ENCODE results near the gene OXGR1. TPM values are rescaled to one million over a fixed set of nuclear protein-coding genes. Genes with fewer than 3 reads are reported as not detected.
A peak's percentile ranks its signal among the peaks of the same experiment; 100 is the strongest.

The OXGR1 gene
- total and polyA plus RNA-seq, 2 of the 4 experiments (the other 2 are of a cell fraction), result not detected

DNA sequence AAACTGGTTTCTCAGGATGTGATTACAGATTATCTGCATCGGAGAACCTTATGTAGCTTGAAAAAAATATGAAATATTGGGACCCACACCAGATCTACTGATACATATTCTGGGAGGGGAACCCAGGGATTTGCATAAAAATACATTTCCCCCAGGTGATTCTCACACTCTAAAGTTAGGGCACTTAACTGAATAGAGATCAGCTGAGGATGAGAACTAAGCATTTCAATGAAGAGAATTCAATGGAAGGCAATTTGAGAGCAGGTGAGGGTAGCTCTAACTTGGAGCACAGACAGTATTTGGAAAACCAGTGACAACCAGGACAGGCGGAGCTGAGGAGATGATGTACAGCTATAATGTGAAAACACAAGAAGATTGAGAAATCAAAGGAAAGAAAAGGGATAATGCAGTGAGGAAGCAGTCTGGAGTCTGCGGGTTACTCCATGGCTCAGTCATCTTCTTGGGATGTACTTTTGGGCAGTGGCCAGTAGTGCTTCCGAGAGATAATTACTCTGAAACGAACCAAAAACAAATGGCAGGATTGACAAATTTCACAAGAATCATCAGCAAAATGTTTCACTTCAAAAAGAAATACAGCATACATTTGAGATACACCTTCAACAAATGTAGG is 6.1 kb upstream of the OXGR1 start:
- WGBS, 2 experiments (ENCODE audit: extremely low coverage in 2 of 2, insufficient read length in 1 of 2), result no CpG with 5 or more reads among the region's 5 CpGs
- in situ Hi-C loops (cut with MboI; ENCODE audit: low sequenced_read_pairs) (no loop called here), dilution Hi-C loops (cut with HindIII; ENCODE audit: low sequenced_read_pairs, unreplicated experiment) (no loop called here), intact Hi-C loops (cut with micrococcal nuclease) (no loop called here)
- Histone ChIP-seq H3K4me3 (ENCODE audit: insufficient read depth, low read depth, low read length) (no peak overlapping the region), H3K27me3 (ENCODE audit: control insufficient read depth, insufficient read depth, low read length) (peaks cover 13% of the 10 kb centered on the region), H2BK5ac (ENCODE audit: low read depth, low read length, poor library complexity, severe bottlenecking) (no peak overlapping the region), H4K5ac (ENCODE audit: low read depth, low read length) (no peak overlapping the region), H3K4me1 (ENCODE audit: control insufficient read depth, insufficient read depth, low read length) (peaks cover 5% of the 10 kb centered on the region; the same call in 1 of the 2 replicates), H3K14ac (replicated peaks; ENCODE audit: low read depth, low read length) (no peak overlapping the region), H3K56ac (ENCODE audit: extremely low read depth, insufficient read depth, low read length) (no peak overlapping the region), H2BK20ac (ENCODE audit: low read depth, low read length) (no peak overlapping the region), H4K8ac (ENCODE audit: low read depth in 2 of 2, low read length in 2 of 2) (no peak overlapping the region), H3K9me1 (ENCODE audit: insufficient read depth, low read length) (peaks cover 11% of the 10 kb centered on the region; the same call in 1 of the 2 replicates), H3K27ac (ENCODE audit: insufficient read depth, low read length) (no peak overlapping the region), H3K79me1 (ENCODE audit: low read depth in 1 of 2, low read length in 2 of 2) (no peaks in the 10 kb centered on the region), H3K23ac (ENCODE audit: low read depth, low read length) (no peak overlapping the region), H2AFZ (replicated peaks; ENCODE audit: low read length, poor library complexity) (no peak overlapping the region), H3K9ac (ENCODE audit: low read depth, low read length) (no peak overlapping the region), H2BK15ac (ENCODE audit: low read depth, low read length) (no peak overlapping the region), H2AK9ac (replicated peaks; ENCODE audit: low read depth, low read length, poor library complexity) (no peak overlapping the region), H4K91ac (ENCODE audit: insufficient read depth, low read depth, low read length) (no peak overlapping the region), H2AK5ac (ENCODE audit: low read depth, low read length) (no peak overlapping the region), H3K36me3 (ENCODE audit: control insufficient read depth, insufficient read depth, low read length) (no peaks in the 10 kb centered on the region), H3K9me3 (ENCODE audit: control insufficient read depth, insufficient read depth, low read length) (no peaks in the 10 kb centered on the region), H3K4me2 (ENCODE audit: low read depth, low read length) (0 out of 2 replicates have a peak overlapping the region, but pooled peaks have one; percentile 4), H3K4ac (ENCODE audit: low read depth, low read length) (no peak overlapping the region), H3K18ac (ENCODE audit: low read depth, low read length) (no peak overlapping the region), H4K20me1 (ENCODE audit: insufficient read depth, low read length) (no peaks in the 10 kb centered on the region), H2BK120ac (ENCODE audit: low read depth, low read length) (no peak overlapping the region)
- ChIA-PET POLR2A (ENCODE audit: unreplicated experiment) (no interaction called here), CTCF (interaction anchor here (1.6 kb wide), 1 partner anchor 42 kb away, joined by 4 read pairs; no protein-coding TSS in a partner anchor)
- no TSS peak for BruUV-seq (replicated peaks)
- DNase-seq (peak; percentile 19), ATAC-seq (ENCODE audit: low read depth) (peak; percentile 35; the same call in 1 of the 2 replicates)
- TF ChIP-seq FOS (IDR thresholded peaks at IDR 0.05; ENCODE audit: low read depth, low read length) (no peak), RAD21 (IDR thresholded peaks at IDR 0.05; ENCODE audit: low read length) (no peak), RCOR1 (IDR thresholded peaks at IDR 0.05; ENCODE audit: insufficient replicate concordance, low read length) (no peak), CEBPB (IDR thresholded peaks at IDR 0.05; ENCODE audit: low read depth, low read length) (peak; percentile 24; the same call in 1 of the 2 replicates)
